ENCODE measurements around the gene LPAR5.

DNA sequence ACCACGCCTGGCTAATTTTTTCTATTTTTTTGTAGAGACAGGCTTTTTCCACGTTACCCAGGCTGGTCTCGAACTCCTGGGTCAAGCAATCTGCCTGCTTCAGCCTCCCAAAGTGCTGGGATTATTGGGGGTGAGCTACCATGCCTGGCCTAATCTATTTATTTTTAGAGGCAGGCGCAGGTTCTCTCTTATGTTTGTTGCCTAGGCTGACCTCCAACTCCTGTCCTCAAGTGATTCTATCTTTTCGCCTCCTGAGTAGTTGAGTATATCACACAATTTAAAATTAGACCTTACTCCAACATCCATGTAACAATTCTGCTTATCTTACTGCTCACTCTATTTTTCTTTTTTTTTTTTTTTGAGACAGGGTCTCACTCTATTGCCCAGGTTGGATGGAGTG, 18.2 kb upstream of the LPAR5 start:
- no peak for TF ChIP-seq EZH2 (IDR thresholded peaks at IDR 0.05; ENCODE audit: low read length, missing control alignments)
- TF ChIP-seq, protein P1, sequence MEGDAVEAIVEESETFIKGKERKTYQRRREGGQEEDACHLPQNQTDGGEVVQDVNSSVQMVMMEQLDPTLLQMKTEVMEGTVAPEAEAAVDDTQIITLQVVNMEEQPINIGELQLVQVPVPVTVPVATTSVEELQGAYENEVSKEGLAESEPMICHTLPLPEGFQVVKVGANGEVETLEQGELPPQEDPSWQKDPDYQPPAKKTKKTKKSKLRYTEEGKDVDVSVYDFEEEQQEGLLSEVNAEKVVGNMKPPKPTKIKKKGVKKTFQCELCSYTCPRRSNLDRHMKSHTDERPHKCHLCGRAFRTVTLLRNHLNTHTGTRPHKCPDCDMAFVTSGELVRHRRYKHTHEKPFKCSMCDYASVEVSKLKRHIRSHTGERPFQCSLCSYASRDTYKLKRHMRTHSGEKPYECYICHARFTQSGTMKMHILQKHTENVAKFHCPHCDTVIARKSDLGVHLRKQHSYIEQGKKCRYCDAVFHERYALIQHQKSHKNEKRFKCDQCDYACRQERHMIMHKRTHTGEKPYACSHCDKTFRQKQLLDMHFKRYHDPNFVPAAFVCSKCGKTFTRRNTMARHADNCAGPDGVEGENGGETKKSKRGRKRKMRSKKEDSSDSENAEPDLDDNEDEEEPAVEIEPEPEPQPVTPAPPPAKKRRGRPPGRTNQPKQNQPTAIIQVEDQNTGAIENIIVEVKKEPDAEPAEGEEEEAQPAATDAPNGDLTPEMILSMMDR (conservative IDR thresholded peaks at IDR 0.05 in 1 of 2, IDR thresholded peaks at IDR 0.05 in 1 of 2; ENCODE audit: low read depth in 1 of 2, low read length in 2 of 2): no peak
